Activated CD8-positive, alpha-beta memory T cell treated with anti-CD3 and anti-CD28 coated beads, Interleukin-2, amount 50 U/mL, for 1 hour (primary cell): ENCODE measurements around the gene ALG9.
"Not testable (repeated sequence)": the region's sequence is repeated elsewhere in the genome, so short reads cannot be mapped to it uniquely, and the experiment has no call there.

Source experiments
- DNase-seq: peaks from one replicate; pipeline ENCODE4 v3.0.0-alpha.2; 2020; ENCODE audit errors: extremely low read depth

Gene ALG9

GRCh38 chr11:111870886-111871692 is at the start of gene ALG9:
Gene ALG9 (minus strand): TSS chr11:111871581. CDS start chr11:111871482, 99 bp downstream.
- DNase-seq: peak; percentile 69

GRCh38 chr11:111920908-111921307 is 49.5 kb upstream of the ALG9 start:
- DNase-seq: no peak

GRCh38 chr11:111918390-111919256 is 47.2 kb upstream of the ALG9 start, which contains the start of gene C11orf52:
Gene C11orf52 (plus strand): TSS chr11:111918913. CDS start chr11:111918973, 60 bp downstream.
- DNase-seq: no peak

- no peak for DNase-seq
These were observed 46.4 kb upstream of the ALG9 start for GRCh38 chr11:111917788-111918187.

GRCh38 chr11:111917312-111917711 is 45.9 kb upstream of the ALG9 start:
- DNase-seq: no peak

- no peak for DNase-seq
These were observed 45.4 kb upstream of the ALG9 start for GRCh38 chr11:111916768-111917167.

GRCh38 chr11:111913997-111914396 is 42.6 kb upstream of the ALG9 start:
- no peak for DNase-seq

- DNase-seq: no peak
These were observed 41.9 kb upstream of the ALG9 start for GRCh38 chr11:111913031-111913861.

- DNase-seq: no peak
These were observed 41.2 kb upstream of the ALG9 start, which contains the start of gene HSPB2 for GRCh38 chr11:111912535-111912934. Gene HSPB2 (plus strand): TSS chr11:111912734. CDS start chr11:111912830, 96 bp downstream.

GRCh38 chr11:111911563-111912401 is 40.4 kb upstream of the ALG9 start, which contains the start of gene CRYAB:
Gene CRYAB (minus strand): TSS chr11:111911770. CDS start chr11:111911724, 46 bp downstream.
- no peak for DNase-seq

- DNase-seq: no peak
These were observed 39.5 kb upstream of the ALG9 start for GRCh38 chr11:111910676-111911562.

GRCh38 chr11:111909378-111909777 is 38.0 kb upstream of the ALG9 start:
- no peak for DNase-seq

- DNase-seq: no peak
These were observed 37.4 kb upstream of the ALG9 start for GRCh38 chr11:111908639-111909305.

GRCh38 chr11:111906680-111907079 is 35.3 kb upstream of the ALG9 start:
- DNase-seq: no peak

- no peak for DNase-seq
These were observed 34.0 kb upstream of the ALG9 start for GRCh38 chr11:111905411-111905810.

- no peak for DNase-seq
These were observed 15.5 kb upstream of the ALG9 start for GRCh38 chr11:111886844-111887243.

- DNase-seq: no peak
These were observed 14.7 kb upstream of the ALG9 start for GRCh38 chr11:111886032-111886431.

GRCh38 chr11:111885053-111885452 is 13.7 kb upstream of the ALG9 start:
- DNase-seq: not testable (repeated sequence)

GRCh38 chr11:111882202-111882601 is 10.8 kb upstream of the ALG9 start:
- no peak for DNase-seq
